HFFc6 (cell line): ENCODE measurements around the gene TTC23. TPM values are rescaled to one million over a fixed set of nuclear protein-coding genes. Genes with fewer than 3 reads are reported as not detected.

Source experiments
- DNase-seq: peaks from one replicate; pipeline ENCODE4 v3.0.0-alpha.2; 2018
- H3K27ac Mint-ChIP-seq: 2 replicates; pipeline ENCODE4 v1.8.0; 2020; ENCODE audit warnings: mild to moderate bottlenecking, mixed read lengths
- H3K27me3 Mint-ChIP-seq: 2 replicates; pipeline ENCODE4 v1.8.0; 2021; ENCODE audit warnings: mild to moderate bottlenecking, moderate library complexity, mixed read lengths; ENCODE audit not compliant: insufficient read depth
- H3K36me3 Mint-ChIP-seq: 2 replicates; pipeline ENCODE4 v1.8.0; 2021; ENCODE audit warnings: low read depth, mixed read lengths
- H3K4me1 Mint-ChIP-seq: 2 replicates; pipeline ENCODE4 v1.8.0; 2020; ENCODE audit warnings: low read depth, mixed read lengths
- H3K4me3 Mint-ChIP-seq: 2 replicates; pipeline ENCODE4 v1.8.0; 2020; ENCODE audit warnings: mild to moderate bottlenecking, moderate library complexity, mixed read lengths
- H3K9me3 Mint-ChIP-seq: 2 replicates; pipeline ENCODE4 v1.8.0; 2020; ENCODE audit warnings: mild to moderate bottlenecking, mixed read lengths
- total RNA-seq, 6 experiments: library from RNA; stranded (reverse); fragmentation: NEBNext Ultra II Directional; extraction: Animal tissue kit (Norgen Biotek cat#: 25700); gene quantifications; 2 replicates in 1 of 6; 3 replicates in 5 of 6; pipeline ENCODE4 v1.2.3, GENCODE V29; 2021
- TF ChIP-seq, protein P1 (sequence below): fragments of 200-600 bp; sonication (generic); IDR thresholded peaks from 2 replicates; pipeline ENCODE4 v1.5.0; 2021; ENCODE audit warnings: antibody characterized with exemption, mild to moderate bottlenecking

Gene TTC23
- total RNA-seq, 6 experiments from 2014 or later: 11.9 to 17.4 (median 15.0) TPM

- Mint-ChIP-seq H3K27ac (no peak overlapping the region), H3K36me3 (peaks cover 55% of the 10 kb centered on the region), H3K4me1 (peaks cover 45% of the 10 kb centered on the region), H3K27me3 (peaks cover 2% of the 10 kb centered on the region), H3K9me3 (no peaks in the 10 kb centered on the region), H3K4me3 (no peak overlapping the region)
- DNase-seq: no peak
- TF ChIP-seq, protein P1, sequence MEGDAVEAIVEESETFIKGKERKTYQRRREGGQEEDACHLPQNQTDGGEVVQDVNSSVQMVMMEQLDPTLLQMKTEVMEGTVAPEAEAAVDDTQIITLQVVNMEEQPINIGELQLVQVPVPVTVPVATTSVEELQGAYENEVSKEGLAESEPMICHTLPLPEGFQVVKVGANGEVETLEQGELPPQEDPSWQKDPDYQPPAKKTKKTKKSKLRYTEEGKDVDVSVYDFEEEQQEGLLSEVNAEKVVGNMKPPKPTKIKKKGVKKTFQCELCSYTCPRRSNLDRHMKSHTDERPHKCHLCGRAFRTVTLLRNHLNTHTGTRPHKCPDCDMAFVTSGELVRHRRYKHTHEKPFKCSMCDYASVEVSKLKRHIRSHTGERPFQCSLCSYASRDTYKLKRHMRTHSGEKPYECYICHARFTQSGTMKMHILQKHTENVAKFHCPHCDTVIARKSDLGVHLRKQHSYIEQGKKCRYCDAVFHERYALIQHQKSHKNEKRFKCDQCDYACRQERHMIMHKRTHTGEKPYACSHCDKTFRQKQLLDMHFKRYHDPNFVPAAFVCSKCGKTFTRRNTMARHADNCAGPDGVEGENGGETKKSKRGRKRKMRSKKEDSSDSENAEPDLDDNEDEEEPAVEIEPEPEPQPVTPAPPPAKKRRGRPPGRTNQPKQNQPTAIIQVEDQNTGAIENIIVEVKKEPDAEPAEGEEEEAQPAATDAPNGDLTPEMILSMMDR: no peak
Measured at GRCh38 chr15:99154271-99154670, 95.1 kb downstream of the TTC23 start.

GRCh38 chr15:99153026-99153535 is 96.3 kb downstream of the TTC23 start:
- TF ChIP-seq, protein P1: no peak
- Mint-ChIP-seq H3K36me3 (peaks cover 45% of the 10 kb centered on the region), H3K27ac (no peak overlapping the region), H3K4me1 (peaks cover 44% of the 10 kb centered on the region), H3K9me3 (no peaks in the 10 kb centered on the region), H3K4me3 (no peak overlapping the region), H3K27me3 (peaks cover under 1% of the 10 kb centered on the region)
- no peak for DNase-seq

- Mint-ChIP-seq H3K4me1 (peaks cover 26% of the 10 kb centered on the region), H3K36me3 (peaks cover 36% of the 10 kb centered on the region), H3K27ac (no peak overlapping the region), H3K9me3 (no peaks in the 10 kb centered on the region), H3K4me3 (no peak overlapping the region), H3K27me3 (no peaks in the 10 kb centered on the region; the same call in 1 of the 2 replicates)
- no peak for DNase-seq
- TF ChIP-seq, protein P1: no peak
Measured at GRCh38 chr15:99151156-99151555, 98.2 kb downstream of the TTC23 start.

DNA sequence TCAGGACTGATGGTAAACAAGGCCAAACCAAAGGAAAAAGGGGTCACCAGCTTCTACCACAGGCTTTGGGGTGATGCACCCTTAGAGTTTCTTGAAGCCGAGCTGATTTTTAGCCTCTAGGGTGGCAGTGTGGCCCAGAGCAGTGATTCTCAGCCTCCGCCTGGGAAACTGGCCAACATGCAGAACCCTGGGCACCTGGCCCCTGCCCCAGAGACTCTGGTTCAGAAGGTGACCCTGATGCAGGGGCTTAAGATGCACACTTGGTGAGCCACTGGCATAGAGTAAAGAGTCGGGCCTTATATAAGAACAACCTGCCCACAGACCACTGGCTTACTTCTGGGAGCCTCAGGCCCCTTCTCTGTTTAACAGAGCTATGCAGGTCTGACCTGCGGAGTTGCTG is 100.0 kb downstream of the TTC23 start:
- H3K27ac Mint-ChIP-seq: no peak overlapping the region
- H3K9me3 Mint-ChIP-seq: no peaks in the 10 kb centered on the region
- TF ChIP-seq, protein P1: no peak
- H3K36me3 Mint-ChIP-seq: peaks cover 26% of the 10 kb centered on the region
- no peak overlapping the region for H3K4me3 Mint-ChIP-seq
- peaks cover 15% of the 10 kb centered on the region for H3K4me1 Mint-ChIP-seq
- no peak for DNase-seq
- no peaks in the 10 kb centered on the region; the same call in 1 of the 2 replicates for H3K27me3 Mint-ChIP-seq

DNA sequence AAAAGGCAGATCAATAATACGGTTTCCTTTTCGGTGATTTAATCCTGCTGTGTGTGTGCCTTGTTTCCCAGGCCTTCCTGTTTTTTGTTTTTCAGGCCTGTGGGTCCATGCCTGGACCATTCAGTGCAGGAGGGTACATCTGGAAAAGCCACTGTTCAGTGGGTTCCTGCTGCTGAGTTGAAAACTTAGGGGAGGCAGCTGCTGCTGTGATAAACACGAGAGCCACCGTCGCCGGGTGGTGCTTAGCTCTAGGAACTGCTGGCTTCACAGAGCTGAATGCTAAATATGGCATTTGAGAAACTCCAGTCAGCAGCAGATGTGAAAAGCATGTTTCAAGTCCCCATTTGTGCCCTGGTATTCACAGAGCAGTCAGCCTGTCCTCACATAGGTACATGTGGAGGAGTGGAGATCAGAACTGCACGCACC is 100.5 kb downstream of the TTC23 start:
- peaks cover 15% of the 10 kb centered on the region for H3K4me1 Mint-ChIP-seq
- H3K27me3 Mint-ChIP-seq: no peaks in the 10 kb centered on the region; the same call in 1 of the 2 replicates
- no peak overlapping the region for H3K4me3 Mint-ChIP-seq
- TF ChIP-seq, protein P1: no peak
- H3K27ac Mint-ChIP-seq: no peak overlapping the region
- DNase-seq: no peak
- H3K9me3 Mint-ChIP-seq: no peaks in the 10 kb centered on the region
- H3K36me3 Mint-ChIP-seq: peaks cover 26% of the 10 kb centered on the region
